Left lung (tissue), 10 donors: Measurements from ENCODE around the gene XXYLT1. TPM values are rescaled to one million over a fixed set of nuclear protein-coding genes. Genes with fewer than 3 reads are reported as not detected.

Experiments used
- ATAC-seq: fragments of 200-7000 bp; cut with Tn5 transposase; one replicate; pipeline ENCODE4 v1.9.1; 2020; ENCODE audit warnings: moderate library complexity
- DNase-seq, 4 donors: peaks; one replicate each; pipeline ENCODE4 v3.0.0-alpha.2; 2013 to 2020
- H3K27ac ChIP-seq, 2 donors: fragments of 200-600 bp; sonication (generic) in 1 of 2; one replicate each; pipeline versions ENCODE4 v1.5.0 to v1.8.0; 2020 to 2021
- H3K27me3 ChIP-seq, 2 donors: fragments of 200-600 bp; sonication (generic) in 1 of 2; one replicate each; pipeline versions ENCODE4 v1.5.0 to v1.8.0; 2020 to 2021
- H3K36me3 ChIP-seq, 2 donors: fragments of 200-600 bp; sonication (generic) in 1 of 2; one replicate each; pipeline versions ENCODE4 v1.5.0 to v1.8.0; 2020 to 2021
- H3K4me1 ChIP-seq, 2 donors: fragments of 200-600 bp; one replicate each; pipeline ENCODE4 v1.8.0; 2021
- H3K4me3 ChIP-seq, 2 donors: fragments of 200-600 bp; sonication (generic) in 1 of 2; one replicate each; pipeline versions ENCODE4 v1.5.0 to v1.8.0; 2020 to 2021; ENCODE audit warnings: mild to moderate bottlenecking in 1 of 2
- H3K9me3 ChIP-seq, 2 donors: fragments of 200-600 bp; sonication (generic) in 1 of 2; one replicate each; pipeline versions ENCODE4 v1.5.0 to v1.8.0; 2020 to 2021
- CTCF ChIP-seq, 2 donors: fragments of 200-600 bp; sonication (generic) in 1 of 2; IDR thresholded peaks; one replicate each; pipeline versions ENCODE4 v1.5.0 to v1.8.0; 2021; ENCODE audit warnings: antibody characterized with exemption in 2 of 2
- intact Hi-C, 2 donors: fragments of 100-400 bp; cut with DNase I; formaldehyde crosslinking; loops; one replicate each; pipeline versions ENCODE4 v1.11.2 to v1.14.2; 2022
- polyA plus RNA-seq, 6 donors: library from polyadenylated mRNA; unstranded; fragments of 120-200 nt; gene quantifications; one replicate each; pipeline ENCODE4 v1.2.1, GENCODE V29; 2013; ENCODE audit not compliant: insufficient read length in 6 of 6
- total RNA-seq, 2 donors: library from RNA; stranded (reverse); fragmentation: NEBNext Ultra II Directional; extraction: Animal tissue kit (Norgen Biotek cat#: 25700); gene quantifications; one replicate each; pipeline ENCODE4 v1.2.1, GENCODE V29; 2021
- donor health status: DM: no; HTN: yes; CAD: no.
- donor health status: DM: no; HTN: no; CAD: no.

The XXYLT1 gene
- total and polyA plus RNA-seq, 8 donors = 11.3 to 31.1 (median 25.5) TPM

GRCh38 chr3:195153653-195154052 is 117.3 kb downstream of the XXYLT1 start:
- Histone ChIP-seq H3K9me3 (no peaks in the 10 kb centered on the region), H3K4me1 (peaks cover 33 to 80% of the 10 kb centered on the region in 2 donors), H3K27me3 (no peaks in the 10 kb centered on the region), H3K4me3 (no peak overlapping the region), H3K27ac (peak overlapping the region; percentile 68 to 91), H3K36me3 (no peaks in the 10 kb centered on the region)
- no peak for ATAC-seq
- DNase-seq = peak in 2 of 4 donors; percentile 30 to 45
- intact Hi-C loops = no loop called here
- no peak for TF ChIP-seq CTCF (IDR thresholded peaks at IDR 0.05)

GRCh38 chr3:195153130-195153529 is 117.8 kb downstream of the XXYLT1 start:
- TF ChIP-seq CTCF (IDR thresholded peaks at IDR 0.05) = no peak
- Histone ChIP-seq H3K36me3 (no peaks in the 10 kb centered on the region), H3K4me3 (no peak overlapping the region), H3K27ac (peak overlapping the region; percentile 68 to 91), H3K27me3 (no peaks in the 10 kb centered on the region), H3K4me1 (peaks cover 33 to 85% of the 10 kb centered on the region in 2 donors), H3K9me3 (no peaks in the 10 kb centered on the region)
- ATAC-seq = no peak
- intact Hi-C loops = no loop called here
- DNase-seq = no peak

GRCh38 chr3:195151866-195152541 is 119.0 kb downstream of the XXYLT1 start:
- Histone ChIP-seq H3K4me1 (peaks cover 33 to 93% of the 10 kb centered on the region in 2 donors), H3K4me3 (no peak overlapping the region), H3K27me3 (no peaks in the 10 kb centered on the region), H3K27ac (peak overlapping the region; percentile 17 to 68), H3K9me3 (no peaks in the 10 kb centered on the region), H3K36me3 (no peaks in the 10 kb centered on the region)
- ATAC-seq (no peak), DNase-seq (no peak)
- intact Hi-C loops = no loop called here
- no peak for TF ChIP-seq CTCF (IDR thresholded peaks at IDR 0.05)

GRCh38 chr3:195151402-195151801 is 119.6 kb downstream of the XXYLT1 start:
- Histone ChIP-seq H3K4me1 (peaks cover 33 to 90% of the 10 kb centered on the region in 2 donors), H3K36me3 (no peaks in the 10 kb centered on the region), H3K27me3 (no peaks in the 10 kb centered on the region), H3K4me3 (no peak overlapping the region), H3K9me3 (no peaks in the 10 kb centered on the region), H3K27ac (peak overlapping the region; percentile 68 to 81)
- TF ChIP-seq CTCF (IDR thresholded peaks at IDR 0.05) = no peak
- ATAC-seq (no peak), DNase-seq (no peak)
- intact Hi-C loops = no loop called here

GRCh38 chr3:195150181-195151118 is 120.5 kb downstream of the XXYLT1 start:
- H3K27me3 ChIP-seq = no peaks in the 10 kb centered on the region
- H3K4me1 ChIP-seq = peaks cover 33 to 82% of the 10 kb centered on the region in 2 donors
- H3K36me3 ChIP-seq = no peaks in the 10 kb centered on the region
- intact Hi-C loops = no loop called here
- no peaks in the 10 kb centered on the region for H3K9me3 ChIP-seq
- H3K4me3 ChIP-seq = peak overlapping the region in 1 of 2 donors; percentile 32
- ATAC-seq (peak; percentile 82), DNase-seq (peak; percentile 42 to 89 (median 80))
- H3K27ac ChIP-seq = peak overlapping the region; percentile 68 to 81
- TF ChIP-seq CTCF (IDR thresholded peaks at IDR 0.05) = no peak
